HG03439 (cell line): ENCODE data around the gene GYPC.

Experiments
- ATAC-seq: cut with Tn5 transposase; IDR thresholded peaks from one replicate; pipeline ENCODE4 v1.9.1; 2021; ENCODE audit warnings: mild to moderate bottlenecking, moderate library complexity; ENCODE audit not compliant: unreplicated experiment

Gene GYPC

DNA sequence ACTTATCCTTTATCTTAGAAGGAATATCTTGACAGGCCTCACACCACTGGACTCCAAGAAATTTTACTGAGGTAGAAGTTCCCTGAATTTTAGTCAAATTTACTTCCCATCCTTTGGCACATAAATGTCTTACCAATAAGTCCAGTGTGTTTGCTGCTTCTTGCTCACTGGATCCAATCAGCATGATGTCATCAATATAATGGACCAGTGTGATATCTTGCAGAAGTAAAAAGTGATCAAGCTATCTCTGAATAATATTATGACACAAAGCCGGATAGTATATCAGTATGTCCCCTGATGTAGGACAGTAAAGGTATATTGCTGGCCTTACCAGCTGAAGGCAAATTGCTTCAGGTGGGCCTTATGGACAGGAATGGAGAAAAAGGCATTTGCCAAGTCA is 6.9 kb upstream of the GYPC start:
- ATAC-seq = no peak

DNA sequence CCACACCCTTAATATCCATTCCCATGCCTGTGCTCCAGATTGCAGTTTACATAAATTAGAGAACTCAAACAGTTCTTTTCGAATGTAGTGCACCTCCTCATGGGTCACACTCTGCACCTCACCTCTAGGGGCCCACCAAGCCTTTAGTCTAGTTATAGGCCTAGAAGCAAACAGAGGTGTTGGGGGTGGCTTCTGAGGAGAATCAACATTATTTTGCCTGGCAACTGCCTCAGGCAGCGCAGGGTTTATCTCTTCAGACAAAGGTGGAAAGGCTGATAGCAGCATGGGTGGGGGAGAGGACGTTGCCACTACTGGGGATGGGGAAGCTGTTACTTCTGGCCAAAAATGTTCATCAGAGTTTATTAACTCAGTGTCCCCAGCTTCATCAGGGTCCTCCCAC is 5.0 kb upstream of the GYPC start:
- no peak for ATAC-seq

DNA sequence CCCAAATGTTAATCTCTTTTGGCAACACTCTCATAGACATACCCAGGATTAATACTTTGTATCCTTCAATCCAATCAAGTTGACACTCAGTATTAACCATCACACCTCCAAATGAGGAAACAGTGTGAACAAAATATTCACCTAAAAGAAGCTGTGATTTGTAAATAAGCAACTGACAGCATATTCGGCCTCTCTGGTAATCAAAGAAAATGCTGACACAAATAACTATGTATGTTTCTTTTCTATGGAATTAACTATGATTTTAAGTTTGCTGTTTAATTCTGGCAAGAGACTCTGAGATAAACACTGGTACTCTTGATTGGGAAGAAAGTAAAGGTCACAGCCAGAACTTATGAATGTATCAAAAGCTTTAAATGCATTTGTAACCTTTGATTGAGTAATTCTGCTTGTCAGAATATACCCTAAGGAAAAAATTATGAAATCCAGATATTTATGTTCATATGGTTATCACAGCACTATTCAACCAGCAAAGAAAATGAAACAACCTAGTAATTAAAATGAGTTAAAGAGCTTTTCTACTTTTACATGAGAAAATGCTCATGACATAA is 3.6 kb upstream of the GYPC start:
- no peak for ATAC-seq

DNA sequence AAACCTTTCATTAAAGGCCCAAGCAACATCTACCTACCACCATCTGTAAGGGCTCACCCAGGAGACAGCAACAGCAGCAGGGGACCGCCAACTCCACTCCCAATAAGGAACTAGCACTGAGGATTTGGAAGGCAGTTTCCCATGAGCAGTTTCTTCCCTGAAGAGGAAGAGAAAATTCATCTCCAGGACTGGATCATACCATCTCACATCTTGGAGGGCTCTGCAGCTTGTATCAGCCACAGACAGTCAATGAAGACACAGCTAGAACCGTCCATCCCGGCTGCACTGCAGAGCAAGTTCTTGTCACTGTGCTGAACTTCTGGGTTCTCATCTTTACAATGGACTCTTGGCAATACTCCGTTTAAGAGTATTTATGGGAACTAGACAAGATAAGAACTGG is 2.8 kb upstream of the GYPC start:
- no peak for ATAC-seq

DNA sequence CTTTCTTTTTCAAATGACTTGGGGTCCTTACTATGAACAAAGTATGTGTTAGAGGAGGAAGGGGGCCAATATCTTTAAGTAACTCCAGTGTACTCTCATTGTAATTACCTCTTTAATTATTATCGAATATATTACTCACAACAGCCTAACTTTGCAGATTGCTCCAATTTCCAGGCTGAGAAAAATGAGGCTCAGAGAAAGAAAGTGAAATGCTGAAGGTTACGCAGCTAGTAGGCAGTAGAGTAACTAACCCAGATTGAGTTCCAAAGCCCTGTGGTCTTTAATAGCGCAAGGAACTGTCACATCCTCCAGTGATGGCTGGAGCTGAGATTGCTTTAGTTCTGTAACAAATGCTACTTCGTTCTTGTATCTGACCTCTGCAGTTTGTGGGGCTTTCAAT is 2.2 kb upstream of the GYPC start:
- no peak for ATAC-seq

DNA sequence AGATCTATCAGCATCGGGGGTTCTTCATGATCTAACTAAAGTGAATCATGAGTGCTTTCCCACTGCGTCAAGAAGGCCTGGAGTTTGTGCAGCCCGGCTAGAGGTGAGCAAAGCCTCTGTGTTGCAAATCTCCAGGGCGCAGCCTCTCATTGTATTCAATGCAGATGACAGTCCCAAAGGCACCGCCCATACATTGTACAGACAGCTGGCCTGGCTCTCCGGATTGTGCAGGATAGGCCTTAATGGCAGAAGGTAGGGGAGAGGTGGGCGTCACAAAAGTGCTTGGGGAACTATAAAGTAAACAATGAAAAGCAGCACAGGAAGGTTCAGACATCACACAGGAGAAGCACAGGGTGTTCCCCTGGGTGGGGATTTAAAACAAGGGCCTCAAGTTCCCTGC is 907 bp upstream of the GYPC start:
- no peak for ATAC-seq

DNA sequence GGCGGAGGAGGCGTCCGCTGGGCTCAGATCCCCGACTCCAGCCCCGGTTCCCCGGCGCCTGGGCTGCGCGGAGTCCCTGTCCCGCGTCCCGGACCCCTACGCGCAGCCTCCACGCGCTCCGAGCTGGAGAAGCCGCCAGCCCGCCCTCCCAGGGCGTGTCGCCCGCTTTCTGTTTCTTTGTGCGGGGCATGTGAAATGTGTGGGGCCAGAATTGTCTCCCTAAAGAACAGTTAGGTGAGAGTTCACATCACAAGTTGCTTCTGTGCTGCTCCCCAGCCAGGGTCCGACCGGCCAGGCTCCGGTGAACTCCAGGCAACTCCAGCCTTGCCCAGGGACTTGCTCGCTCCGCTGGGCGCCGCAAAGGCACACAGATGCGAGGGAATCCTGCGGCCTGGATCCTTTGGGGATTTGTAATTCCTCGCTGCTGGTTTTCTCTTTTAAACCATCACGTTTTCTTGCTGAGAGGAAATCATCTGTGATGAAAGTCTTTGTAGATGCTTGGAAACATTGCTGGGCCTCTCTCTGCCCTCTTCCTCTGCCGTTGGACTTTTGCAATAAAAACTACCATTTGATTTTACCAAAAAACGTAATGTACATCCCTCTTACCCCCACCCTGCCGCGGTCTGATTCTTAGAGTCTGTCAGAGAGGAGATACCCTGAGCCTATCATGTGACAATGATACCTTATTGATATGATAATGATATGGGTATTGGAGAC is 631 bp downstream of the GYPC start:
- ATAC-seq = peak; percentile 27

DNA sequence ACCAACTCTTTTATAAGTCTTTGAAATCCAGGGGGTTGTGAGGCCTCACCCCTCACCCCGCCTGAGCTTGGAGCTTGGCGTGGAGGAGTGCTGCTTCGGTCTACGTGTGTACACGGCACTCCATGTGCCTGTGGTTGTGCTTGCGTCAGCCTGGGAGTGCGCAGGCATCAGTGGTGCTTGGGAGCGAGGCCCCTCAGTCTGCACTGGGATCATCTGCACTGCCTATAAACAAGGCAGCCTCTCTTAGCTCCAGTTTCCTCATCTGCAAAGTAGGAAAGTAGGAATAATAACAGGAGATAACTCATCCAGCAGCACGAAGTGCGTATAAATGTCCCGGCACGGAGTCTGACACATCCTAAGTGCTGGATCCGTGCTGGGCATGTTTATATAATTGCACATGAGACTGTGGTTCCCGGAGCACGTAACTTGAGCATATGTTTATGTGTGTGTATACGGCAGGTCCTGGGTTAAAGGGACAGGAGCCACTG is 1.2 kb downstream of the GYPC start:
- peak; percentile 11 for ATAC-seq

DNA sequence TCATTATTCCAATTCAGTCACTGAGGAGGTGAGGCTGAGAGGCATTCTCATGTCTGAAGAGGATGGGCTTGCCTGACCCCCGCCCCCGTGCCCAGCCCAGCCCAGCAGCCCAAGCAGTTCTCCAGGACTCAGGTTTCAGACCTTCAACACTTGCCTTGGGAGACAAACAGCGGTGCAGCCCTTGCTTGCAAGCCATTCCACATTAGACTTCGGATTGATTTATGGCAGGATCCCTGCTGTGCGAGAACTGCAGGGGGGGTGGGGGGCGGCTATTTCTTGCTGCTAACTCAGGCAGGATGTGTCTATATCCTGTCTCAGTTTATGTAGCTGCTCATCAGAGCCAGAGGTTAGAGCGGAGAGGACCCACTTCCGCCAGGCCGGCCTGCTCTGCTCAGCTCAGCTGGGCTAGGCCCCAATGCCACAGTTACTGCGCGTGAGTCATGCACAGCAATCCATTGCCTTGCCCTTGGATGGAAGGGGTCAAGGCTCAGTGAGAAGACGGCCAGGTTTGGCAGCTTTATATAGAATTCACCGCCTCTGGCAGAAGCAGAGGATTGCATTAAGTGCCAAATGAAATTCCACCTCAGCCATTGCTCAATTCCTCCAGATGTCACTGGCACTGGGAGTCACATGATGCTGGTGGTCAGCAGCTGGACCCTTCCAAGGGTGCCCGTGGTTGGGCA is 1.8 kb downstream of the GYPC start:
- ATAC-seq = peak; percentile 59

DNA sequence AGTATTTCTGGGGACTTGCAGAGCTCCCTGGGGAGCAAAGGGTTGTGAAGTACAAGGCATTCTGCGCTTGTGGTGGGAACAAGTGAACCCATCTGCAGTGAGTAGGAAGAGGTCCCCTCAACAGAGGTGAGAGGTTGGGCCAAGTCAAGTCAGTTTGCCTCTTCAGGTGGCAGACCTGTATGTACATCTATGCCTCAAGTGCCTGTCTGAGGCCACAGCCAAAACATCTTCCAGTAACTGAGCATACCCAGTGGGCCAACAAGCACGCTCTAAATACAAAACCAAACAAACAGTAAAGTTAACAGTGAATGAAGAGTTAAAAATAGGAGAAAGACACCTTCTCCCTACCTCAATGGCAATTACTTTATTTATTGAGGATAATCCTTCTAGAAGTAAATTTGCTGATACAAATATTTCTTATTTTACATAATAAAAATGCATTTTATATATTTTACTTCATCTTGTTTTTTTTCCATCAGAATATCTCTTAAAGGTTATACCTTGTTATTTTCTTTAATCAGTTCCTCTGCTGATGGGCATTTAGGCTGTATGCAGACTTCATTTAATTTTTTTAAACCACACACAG is 2.5 kb downstream of the GYPC start:
- ATAC-seq = peak; percentile 9

DNA sequence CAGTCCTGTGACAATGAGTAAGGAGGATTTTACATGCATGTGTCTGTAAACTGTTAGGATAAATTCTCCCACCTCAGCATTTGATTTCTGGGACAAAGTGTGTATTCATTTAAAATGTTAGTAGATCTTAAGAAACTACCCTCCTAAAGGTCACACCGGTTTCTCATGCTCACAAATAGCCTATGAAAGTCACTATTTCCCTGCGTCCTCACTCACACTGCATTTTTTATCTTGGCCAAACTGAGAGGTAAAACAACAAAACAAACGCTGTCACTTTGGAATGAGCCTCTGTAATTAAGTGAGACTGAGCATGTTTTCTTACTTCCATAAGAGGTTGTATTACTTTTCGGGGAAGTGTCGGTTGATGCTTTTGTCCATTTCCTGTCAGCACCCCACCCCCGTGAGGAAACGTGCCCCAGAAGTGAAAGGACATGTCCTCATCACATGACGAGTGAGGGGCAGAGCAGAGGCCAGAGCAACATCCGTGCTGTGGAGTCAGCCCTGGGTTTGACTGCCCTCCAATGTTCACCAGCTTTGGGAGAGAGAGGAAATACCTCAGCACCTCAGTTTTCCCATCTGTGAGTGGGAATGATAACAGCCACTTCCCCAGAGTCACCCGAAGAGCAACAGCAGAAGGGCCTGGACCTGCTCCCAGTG is 3.1 kb downstream of the GYPC start:
- ATAC-seq = peak; percentile 40

DNA sequence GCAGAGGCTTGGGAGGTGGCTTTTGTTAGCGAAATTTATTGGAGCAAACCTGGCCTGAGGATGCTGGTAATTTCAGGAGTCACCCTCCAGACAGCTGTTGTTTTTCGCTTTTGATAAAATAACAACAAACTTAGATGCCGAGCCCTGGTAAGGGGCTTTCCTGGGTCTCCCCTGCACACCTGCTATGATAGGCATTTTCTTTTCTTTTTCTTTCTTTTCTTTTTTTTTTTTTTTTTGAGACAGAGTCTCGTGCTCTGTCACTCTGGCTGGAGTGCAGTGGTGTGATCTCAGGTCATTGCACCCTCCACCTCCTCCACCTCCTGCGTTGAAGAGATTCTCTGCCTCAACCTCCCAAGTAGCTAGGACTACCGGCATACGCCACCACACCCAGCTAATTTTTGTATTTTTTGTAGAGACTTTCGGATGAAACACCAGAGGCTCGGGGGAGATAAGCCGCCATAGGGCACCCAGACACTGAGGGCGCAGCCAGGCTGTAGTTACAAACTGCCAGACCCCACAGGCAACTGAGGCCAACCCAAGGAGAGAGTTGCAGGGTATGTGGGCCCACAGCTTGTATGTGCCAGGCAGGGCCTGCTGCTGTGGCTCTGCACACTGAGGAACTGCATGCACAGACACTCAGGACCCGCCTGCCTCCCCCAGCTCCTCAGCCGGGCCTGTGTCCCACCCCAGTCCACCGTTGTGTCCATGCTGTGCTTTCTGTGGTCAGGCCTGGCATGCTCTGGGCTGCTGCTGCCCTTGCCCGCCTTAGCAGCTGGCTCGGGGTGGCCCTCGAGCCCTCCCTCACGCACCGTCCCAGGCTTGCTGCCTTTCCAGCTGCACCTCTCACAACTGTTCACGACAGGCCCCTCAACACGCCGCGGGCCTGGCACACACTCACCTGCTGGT is 3.9 kb downstream of the GYPC start:
- ATAC-seq = no peak

DNA sequence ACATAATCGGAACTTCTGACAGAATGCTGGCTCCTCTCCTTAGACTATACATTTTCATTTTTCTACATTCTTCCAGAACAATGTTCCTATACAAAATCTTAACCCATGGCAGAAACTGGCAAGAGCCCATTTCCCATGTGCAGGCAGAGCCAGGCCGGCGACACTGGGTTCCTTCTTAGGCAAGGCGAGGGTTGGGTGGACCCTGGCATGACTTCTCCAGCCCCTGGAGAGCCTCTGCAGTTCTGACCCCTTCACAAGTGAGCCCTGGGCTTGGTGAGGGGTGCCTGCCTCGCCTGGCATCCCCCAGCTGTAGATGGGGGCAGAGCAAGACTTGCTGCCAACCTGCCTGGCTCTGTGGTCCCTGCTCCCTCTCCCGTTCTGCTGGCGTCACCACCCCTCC is 5.0 kb downstream of the GYPC start:
- ATAC-seq = no peak

DNA sequence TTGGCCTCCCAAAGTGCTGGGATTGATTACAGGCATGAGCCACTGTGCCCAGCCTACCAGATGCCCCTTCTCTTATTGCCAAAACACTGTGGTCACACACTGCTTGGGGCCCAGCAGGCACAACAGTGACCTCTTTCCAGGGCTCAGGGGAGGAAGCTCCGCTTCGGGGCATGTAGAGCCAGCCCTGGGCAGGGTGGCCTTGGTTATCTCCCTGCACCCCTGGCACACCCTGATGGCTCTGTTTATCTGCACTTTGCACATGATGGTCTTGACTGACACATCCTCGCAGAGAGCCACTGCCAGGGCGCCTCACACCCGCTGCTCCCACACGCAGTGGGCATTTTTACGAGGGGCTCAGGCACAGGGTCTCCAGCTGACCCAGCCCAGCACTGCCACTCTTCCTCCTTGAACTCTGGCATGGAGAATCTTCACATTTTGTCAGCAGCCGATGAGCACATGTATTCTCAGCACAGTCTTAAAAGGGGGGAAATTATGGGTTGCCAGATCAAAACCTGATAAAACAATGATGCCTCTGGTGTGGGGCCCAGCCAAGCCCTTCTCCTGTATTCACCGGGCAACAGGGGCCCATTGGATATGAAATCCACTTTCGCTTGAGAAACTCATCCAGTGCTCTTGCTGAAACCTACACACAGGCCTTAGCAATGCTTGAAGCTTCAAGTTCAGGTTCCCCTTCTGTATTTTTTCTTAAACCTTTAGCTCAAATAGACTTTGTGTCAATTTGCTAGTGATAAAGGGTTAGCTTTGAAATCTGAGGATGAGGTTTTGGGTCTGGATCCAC is 5.9 kb downstream of the GYPC start:
- ATAC-seq = no peak

DNA sequence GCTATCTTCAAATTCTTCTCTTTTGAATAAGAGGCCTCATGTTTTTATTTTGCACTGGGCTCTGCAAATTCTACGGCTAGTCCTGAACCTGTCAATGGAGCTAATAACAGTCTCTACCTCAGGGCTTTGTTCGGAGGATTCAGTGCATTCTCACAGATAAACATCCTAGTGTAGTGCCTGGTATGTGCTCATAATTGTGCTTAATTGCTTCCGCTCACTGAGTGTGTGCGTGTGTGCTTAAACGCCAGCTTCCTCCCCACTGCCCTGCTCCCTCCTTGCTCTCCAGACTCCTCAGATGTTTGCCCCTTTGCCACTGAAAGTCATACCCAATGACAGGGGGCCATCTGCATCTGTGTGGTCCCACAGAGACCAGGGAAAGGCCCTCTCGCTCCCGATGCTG is 6.7 kb downstream of the GYPC start:
- ATAC-seq = no peak

DNA sequence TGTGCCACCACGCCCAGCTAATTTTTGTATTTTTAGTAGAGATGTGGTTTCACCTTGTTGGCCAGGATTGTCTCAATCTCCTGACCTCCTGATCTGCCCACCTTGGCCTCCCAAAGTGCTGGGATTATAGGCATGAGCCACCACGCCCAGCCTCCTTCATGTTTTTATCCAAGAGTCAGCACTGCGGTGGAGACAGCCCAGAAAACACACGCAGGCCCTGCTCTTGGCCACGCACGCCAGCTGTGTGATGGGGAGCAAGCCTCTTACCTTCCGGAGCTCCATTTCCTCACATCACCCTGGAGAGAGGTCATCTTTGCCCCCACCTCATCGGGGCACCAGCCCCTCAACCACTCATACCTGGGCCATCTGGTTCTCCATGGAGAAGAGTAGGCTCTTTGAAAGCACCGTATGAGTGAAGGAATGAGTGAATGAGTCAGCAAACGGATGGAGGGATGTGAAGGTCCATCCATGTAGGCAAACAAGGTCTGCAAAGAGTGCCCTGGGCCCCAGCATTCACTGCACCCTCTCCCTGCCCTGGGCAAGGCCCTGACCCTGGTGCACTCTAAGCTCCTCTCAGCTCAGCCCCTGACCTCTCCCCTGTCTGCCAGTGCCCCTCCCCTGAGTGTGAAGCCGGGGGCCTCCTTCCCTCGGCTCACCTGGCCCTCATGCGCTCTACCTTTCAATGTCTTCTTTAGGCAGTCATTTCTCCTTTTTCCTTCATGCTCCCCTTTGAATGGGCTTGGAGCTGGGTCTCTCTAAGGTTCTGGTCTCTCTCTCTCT is 7.4 kb downstream of the GYPC start:
- ATAC-seq = no peak

DNA sequence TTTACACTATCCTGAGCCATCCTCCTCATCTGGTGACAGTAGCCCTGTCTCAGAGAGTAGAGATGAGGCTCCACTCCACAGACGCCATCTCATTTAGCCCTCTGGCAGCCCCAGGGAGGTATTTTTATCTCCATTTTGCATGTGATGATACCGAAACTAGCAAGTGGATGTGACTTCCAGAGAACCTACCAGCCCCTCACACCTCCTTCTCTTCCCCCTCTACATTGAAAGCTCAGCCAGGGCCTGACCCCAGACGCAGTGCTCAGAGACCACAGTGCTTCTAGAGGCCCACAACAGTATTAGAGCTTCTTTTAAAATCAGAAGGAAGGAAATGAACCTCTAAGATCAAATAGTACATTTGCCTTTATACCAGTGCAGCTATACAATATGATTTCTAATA is 8.3 kb downstream of the GYPC start:
- peak; percentile 68 for ATAC-seq

DNA sequence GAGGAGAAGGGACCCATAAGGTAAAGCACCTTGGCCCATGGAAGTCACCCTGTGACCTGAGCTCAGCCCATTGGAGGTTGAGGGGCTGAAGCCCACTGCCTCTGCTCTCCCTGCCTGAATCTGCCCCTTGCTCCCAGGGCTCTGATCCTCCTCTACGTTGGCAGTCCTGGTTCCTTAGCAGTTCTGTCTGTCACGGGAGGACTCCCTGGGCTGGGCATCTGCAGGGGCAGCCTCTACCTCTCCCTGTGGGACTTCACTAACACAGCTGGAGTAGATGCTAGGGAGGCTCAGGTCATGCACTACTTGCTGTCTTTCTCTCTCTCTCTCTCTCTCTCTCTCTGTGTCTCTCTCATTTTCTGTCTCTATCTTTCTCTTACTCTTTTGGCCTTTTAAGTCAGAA is 8.7 kb downstream of the GYPC start:
- peak; percentile 27 for ATAC-seq

DNA sequence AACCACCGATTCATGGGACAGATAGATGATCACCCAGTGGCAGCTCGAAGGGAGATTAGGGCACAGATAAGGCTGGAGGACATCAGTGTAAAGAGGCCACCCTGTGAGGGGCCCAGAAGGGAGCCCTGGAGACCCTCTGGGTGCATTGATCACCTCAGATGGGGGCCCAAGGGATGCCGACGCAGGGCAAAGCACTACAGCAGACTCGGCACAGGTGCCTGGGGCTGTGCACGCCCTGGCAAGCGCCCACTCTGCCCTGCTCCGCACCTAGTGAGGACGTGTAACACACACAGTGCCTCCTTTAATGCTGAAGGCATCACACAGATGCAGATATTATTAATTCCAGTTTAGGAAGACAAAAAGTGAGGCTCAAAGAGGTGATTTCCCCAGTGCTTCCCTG is 9.5 kb downstream of the GYPC start:
- ATAC-seq = no peak
